Measurements from ENCODE around the gene RAVER2.
"Not testable (repeated sequence)": the region's sequence is repeated elsewhere in the genome, so short reads cannot be mapped to it uniquely, and the experiment has no call there.

The RAVER2 gene, protein sequence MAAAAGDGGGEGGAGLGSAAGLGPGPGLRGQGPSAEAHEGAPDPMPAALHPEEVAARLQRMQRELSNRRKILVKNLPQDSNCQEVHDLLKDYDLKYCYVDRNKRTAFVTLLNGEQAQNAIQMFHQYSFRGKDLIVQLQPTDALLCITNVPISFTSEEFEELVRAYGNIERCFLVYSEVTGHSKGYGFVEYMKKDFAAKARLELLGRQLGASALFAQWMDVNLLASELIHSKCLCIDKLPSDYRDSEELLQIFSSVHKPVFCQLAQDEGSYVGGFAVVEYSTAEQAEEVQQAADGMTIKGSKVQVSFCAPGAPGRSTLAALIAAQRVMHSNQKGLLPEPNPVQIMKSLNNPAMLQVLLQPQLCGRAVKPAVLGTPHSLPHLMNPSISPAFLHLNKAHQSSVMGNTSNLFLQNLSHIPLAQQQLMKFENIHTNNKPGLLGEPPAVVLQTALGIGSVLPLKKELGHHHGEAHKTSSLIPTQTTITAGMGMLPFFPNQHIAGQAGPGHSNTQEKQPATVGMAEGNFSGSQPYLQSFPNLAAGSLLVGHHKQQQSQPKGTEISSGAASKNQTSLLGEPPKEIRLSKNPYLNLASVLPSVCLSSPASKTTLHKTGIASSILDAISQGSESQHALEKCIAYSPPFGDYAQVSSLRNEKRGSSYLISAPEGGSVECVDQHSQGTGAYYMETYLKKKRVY

DNA sequence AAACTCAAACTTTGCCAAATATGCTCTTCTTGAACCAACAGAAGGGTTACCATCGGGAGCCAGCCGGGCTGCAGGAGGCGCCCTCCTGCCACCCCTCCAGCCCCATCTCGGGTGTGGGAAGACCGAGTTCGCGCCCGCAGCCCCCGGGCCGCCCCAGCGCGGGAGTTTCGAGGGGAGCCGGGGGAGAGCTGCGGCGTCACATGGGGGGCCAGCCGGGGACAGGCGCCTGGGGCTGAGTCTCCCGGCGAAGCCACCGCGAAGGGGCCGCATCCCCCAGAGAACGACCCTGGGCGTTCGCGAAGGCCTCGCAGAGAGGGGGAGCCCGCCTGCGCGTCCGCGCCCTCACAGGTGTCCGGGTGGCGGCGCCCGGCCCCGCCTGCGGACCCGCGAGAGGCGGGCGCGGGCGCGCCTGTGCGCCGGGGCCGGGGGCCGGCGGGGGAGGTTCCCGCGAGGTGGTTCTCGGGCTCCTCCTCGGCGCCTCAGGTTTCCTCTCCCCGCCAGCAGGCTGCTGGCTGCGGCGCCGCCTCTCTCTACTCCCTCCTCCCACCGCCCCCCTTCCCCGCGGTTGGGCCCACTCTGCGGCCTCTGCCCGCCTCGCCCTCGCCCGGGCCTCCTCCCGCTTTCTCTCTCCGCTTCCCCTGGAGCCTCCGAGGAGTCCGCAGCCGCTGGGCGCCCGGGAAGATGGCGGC, at the start of gene RAVER2:
TSS of gene RAVER2 (plus strand) at position 584 of the 689 bp plus-strand sequence. CDS start at position 682, 98 bp downstream.
- DNase-seq (ENCODE audit: low read depth in 2 of 2): peak in 1 of 2 donors; percentile 29

DNA sequence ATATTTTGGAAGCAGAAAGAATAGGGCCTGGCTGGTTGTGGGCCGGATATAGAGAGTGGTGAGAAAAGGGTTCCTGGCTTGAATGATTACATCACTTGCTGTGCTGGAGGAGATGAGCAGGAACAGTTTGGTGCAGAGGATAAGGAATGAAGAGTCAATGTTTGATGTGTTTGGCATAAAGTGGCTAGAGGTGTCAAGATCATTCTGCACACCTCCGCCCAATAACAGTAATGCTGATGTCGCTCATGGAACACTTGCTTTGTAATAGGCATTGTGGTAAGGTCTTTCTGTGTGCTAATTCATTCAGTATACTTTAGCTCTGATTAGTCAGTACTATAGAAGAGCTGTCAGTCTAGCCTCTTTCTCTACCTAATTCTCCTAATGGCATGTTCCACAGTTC, 48.0 kb upstream of the RAVER2 start:
- no peak for DNase-seq (ENCODE audit: low read depth in 2 of 2)

- DNase-seq (ENCODE audit: low read depth in 2 of 2): no peak
Measured at GRCh38 chr1:64699327-64699726, 45.5 kb upstream of the RAVER2 start.

GRCh38 chr1:64701071-64701470, 43.8 kb upstream of the RAVER2 start:
- no peak for DNase-seq (ENCODE audit: low read depth in 2 of 2)

GRCh38 chr1:64701886-64702285, 43.0 kb upstream of the RAVER2 start:
- DNase-seq (ENCODE audit: low read depth in 2 of 2): no peak

DNA sequence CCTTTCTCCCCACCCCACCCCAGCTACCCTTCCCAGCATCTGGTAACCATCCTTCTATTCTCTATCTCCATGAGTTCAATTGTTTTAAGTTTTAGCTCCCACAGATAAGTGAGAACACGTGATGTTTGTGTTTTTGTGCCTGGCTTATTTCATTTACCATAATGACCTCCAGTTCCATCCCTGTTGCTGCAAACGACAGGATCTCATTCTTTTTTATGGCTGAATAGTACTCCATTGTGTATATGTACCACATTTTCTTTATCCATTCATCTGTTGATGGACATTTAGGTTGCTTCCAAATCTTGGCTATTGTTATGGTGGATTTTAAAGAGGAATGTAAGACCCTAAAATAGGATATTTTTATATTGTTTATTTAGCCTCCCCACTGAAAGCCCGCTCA, 42.2 kb upstream of the RAVER2 start:
- DNase-seq (ENCODE audit: low read depth in 2 of 2): not testable (repeated sequence)

DNA sequence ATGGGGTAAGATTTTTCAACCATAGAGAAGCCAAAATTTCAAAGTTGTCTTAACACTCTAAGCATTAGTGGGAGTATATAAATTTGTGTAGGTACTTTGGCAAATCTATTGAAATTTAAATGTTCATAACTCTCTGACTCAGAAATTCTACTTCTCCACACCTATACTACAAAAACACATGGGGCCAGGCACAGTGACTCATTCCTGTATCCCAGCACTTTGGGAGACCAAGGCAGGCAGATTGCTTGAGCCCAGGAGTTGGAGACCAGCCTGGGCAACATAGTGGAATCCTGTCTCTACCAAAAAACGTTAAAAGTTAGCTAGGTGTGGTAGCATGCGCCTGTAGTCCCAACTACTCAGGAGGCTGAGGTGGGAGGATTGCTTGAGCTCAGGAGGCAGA, 41.3 kb upstream of the RAVER2 start:
- no peak for DNase-seq (ENCODE audit: low read depth in 2 of 2)

GRCh38 chr1:64705591-64705990, 39.3 kb upstream of the RAVER2 start:
- no peak for DNase-seq (ENCODE audit: low read depth in 2 of 2)

DNA sequence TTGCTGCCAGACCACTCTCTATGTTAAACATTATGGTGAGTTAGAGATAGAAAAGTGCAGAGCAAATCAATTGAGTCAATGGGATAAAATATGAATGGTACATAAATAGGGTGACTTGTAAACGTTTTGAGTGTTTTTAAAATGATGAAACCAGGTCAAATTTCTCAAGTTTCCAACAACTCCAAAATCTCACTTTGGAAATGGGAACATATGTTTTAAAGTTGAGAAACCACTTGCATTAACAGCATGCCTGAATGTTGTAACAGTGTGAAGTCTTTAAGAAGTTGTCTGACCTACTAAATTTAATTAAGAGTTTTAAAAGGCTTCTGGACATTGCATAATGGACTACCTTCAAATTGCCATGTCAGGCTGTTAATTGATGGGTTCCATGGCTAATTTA, 33.6 kb upstream of the RAVER2 start:
- DNase-seq (ENCODE audit: low read depth in 2 of 2): no peak

DNA sequence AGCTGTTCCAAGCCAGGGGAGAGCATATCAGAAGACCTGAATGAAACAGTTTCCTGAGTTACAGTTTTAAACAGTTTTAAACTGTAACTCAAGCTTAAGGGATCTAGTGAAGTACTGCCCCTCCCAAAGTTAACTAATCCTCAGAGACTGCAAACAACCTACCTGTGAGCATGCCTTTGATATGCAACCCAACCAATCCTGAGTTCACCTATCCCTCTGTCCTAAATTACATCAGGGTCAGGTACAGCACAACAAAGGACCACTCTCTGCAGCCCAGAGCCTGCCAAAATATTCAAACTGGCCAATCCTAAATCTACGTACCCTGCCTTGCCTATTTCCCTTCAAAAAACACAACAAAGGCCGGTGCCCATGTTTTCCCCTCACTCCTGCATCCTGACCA, 32.8 kb upstream of the RAVER2 start:
- DNase-seq (ENCODE audit: low read depth in 2 of 2): no peak

DNA sequence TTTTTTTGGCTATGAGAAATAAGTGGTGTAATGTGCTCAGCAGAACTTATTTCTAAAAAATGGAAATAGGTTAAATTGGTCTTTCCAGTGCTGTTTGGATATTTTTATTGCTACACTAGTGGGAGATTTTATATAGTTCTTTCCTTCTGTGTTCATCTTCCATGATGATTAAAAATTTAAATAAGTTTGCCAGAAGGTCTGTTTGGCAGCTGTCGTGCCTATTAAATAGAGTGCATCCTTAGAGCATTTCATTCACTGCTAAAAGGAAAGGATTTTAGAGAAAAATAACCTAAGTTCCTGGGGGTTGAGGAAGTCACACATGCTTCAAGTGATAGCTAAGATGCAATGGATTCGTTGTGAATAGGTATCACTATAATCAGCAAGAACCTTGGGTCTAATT, 29.7 kb upstream of the RAVER2 start:
- no peak for DNase-seq (ENCODE audit: low read depth in 2 of 2)

DNA sequence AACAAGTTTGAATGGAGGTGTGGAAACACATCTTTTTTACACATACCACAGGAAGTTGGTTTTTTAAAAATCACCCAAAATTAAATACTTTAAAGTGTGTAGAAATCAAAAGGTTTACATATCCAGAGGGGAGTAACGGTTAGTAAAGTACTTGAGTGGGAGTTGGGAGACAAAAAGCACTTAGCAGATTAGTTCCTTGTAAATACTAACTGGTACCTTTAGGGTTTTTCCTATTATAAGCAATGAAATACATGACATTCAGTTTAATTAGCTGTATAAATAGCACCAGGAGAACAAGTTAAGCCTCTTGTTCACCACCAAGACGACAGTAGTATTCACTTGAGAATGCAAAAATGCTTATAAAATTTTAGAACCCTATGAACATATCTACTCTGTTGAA, 23.7 kb upstream of the RAVER2 start:
- no peak for DNase-seq (ENCODE audit: low read depth in 2 of 2)

- no peak for DNase-seq (ENCODE audit: low read depth in 2 of 2)
Measured at GRCh38 chr1:64721576-64722145, 23.2 kb upstream of the RAVER2 start.

DNA sequence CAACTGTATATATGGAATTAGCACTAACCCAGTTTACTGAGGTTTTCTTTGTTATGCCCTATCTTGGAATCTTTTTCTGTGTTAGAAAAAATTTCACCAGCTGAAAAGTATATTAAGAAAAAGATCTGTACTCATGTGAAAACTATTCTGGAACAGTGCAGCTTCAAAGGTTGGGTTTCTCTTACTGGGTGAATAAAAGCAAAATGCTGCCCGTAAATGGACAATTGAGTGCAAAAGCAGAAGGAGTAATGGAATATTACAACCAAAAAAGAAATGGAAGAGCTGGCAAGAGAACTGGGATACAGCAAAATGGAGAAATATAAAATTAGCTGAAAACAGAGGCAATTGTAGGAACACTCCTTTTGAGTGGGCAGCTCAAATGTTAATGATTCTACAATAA, 17.0 kb upstream of the RAVER2 start:
- no peak for DNase-seq (ENCODE audit: low read depth in 2 of 2)

DNA sequence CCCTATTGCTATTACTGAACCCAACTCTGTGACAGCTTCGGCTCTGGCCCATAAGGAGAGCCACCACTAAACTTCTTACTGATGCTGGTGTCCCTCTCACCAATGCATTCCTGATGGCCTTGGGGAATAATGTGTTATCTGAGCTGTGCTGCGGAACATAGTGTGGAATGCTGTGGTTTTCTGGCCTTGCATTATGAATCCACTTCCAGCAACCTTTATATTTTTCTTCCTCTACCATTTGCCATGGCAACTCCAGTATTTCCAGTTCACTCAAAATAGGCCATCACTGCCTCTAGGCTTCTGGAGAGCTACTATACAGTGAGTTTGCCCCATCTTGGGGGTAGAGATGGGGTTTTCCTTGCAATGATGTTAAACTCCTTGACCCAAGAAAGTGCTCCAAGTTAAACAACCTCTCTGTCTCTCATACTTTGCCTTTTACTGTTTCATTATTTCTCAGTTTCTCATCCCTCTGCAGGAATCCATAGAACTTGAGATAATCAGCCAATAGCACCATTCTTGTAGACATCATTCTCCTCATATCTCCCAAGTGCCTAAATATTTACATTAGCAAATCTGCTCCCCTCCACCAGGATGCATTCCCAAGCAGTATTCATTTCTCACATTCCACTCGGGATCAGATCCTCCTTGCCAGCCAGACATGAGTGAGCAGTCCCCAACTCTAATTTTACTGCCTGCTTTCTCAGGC, 11.1 kb upstream of the RAVER2 start:
- no peak for DNase-seq (ENCODE audit: low read depth in 2 of 2)

DNA sequence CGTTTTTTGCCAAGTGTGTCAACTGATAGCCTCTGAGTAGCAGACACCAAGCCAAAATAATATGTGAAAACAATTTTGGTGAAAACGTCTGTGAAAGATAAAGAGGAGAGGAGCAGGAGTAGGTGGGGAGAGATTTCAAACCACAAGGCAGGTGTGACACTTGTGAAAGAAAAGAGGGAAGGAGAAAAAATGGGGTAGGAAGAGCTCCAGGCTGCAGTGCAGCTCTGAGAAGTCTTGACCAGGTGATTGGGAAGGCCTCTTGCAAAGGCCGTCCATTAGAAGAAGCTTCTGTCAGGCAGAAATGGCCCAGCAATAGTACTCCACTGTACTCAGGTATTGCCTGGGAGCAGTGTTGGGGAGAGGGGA, 10.6 kb upstream of the RAVER2 start:
- no peak for DNase-seq (ENCODE audit: low read depth in 2 of 2)

- DNase-seq (ENCODE audit: low read depth in 2 of 2): not testable (repeated sequence)
Measured at GRCh38 chr1:64740687-64741086, 4.2 kb upstream of the RAVER2 start.

- no peak for DNase-seq (ENCODE audit: low read depth in 2 of 2)
Measured at GRCh38 chr1:64743954-64744491, 852 bp upstream of the RAVER2 start.

GRCh38 chr1:64745181-64745985, 508 bp downstream of the RAVER2 start:
- no peak for DNase-seq (ENCODE audit: low read depth in 2 of 2)
